Measurements from ENCODE around the gene NDUFS6.
"Not testable (repeated sequence)": the region's sequence is repeated elsewhere in the genome, so short reads cannot be mapped to it uniquely, and the experiment has no call there.

NDUFS6 gene

DNA sequence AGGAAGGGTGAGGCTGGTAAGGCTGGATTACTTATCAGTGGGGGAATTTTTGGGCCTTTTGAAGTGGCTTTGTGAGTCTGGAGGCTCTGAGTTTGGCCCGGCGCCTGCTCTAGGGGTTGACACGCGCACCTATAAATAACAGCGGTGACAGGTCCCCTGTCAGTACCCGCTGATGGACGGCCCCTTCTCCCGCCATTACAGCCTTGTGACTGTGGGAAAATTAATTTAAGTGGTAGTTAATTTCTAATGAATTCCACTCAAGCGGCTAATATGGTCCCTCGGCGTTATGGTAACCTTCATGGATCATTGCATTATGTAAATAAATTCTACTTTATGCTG lies 18.0 kb upstream of the NDUFS6 start:
- H3K4me1 ChIP-seq (ENCODE audit: control insufficient read depth, insufficient read depth, low read length), result no peaks in the 10 kb centered on the region
- H3K9me3 ChIP-seq (ENCODE audit: control insufficient read depth, low read length), result no peaks in the 10 kb centered on the region
- 95% methylated on average over 10 to 11 of the region's 11 CpGs for WGBS, 2 experiments
- H3K4me3 ChIP-seq (ENCODE audit: insufficient read depth, low read depth, low read length), result no peak overlapping the region
- H3K27ac ChIP-seq (ENCODE audit: insufficient read depth, low read depth, low read length, poor library complexity, severe bottlenecking), result no peak overlapping the region
- no peaks in the 10 kb centered on the region for H3K36me3 ChIP-seq (ENCODE audit: control insufficient read depth, insufficient read depth, low read length)
- no peaks in the 10 kb centered on the region for H3K27me3 ChIP-seq (ENCODE audit: control insufficient read depth, insufficient read depth, low read length, poor library complexity, severe bottlenecking)

DNA sequence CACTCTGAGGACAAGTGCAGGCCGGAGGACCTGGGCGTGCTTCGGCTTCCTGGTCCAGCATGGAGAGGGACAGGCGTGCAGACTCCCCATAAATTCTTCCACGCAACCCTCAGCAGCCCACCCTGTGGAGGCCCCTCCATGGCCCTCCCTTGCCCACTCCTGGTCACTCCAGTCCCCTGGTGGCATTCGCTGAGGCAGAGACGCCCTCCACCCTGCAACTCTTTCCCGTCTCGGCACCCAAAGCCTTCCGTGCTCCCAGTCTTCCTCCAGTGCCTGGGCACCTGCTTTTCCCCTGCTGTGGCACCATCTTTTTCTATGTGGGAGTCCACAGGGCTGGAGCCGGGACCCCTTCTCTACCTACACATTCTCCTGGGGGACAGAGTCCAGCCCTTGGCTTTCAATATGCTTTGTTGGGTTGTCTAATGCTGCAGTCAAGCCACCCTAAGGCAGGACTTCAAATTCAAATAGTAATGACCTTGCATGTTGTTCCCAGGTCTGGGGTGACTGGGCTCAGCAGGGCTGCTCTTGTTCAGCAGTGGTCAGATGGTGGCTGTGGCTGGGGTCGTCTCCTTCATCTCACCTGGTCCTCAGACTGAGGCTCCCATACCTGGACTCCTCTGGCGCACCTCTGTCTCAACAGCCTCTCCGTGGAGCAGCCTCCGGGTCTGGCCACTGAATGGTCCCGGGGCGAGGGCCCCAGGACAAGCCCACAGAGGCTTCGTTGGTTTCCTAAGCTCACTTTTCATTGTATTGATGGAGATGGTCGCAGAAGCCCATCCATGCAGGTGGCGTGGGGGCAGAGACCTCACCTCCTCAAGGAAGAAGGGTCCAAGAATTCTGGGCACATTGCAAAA lies 16.8 kb upstream of the NDUFS6 start:
- Histone ChIP-seq H3K4me3 (ENCODE audit: insufficient read depth, low read depth, low read length) (no peak overlapping the region), H3K27me3 (ENCODE audit: control insufficient read depth, insufficient read depth, low read length, poor library complexity, severe bottlenecking) (no peaks in the 10 kb centered on the region), H3K36me3 (ENCODE audit: control insufficient read depth, insufficient read depth, low read length) (no peaks in the 10 kb centered on the region), H3K4me1 (ENCODE audit: control insufficient read depth, insufficient read depth, low read length) (no peaks in the 10 kb centered on the region), H3K9me3 (ENCODE audit: control insufficient read depth, low read length) (no peaks in the 10 kb centered on the region), H3K27ac (ENCODE audit: insufficient read depth, low read depth, low read length, poor library complexity, severe bottlenecking) (no peak overlapping the region)
- 89% methylated on average over 20 of the region's 20 CpGs for WGBS, 2 experiments

DNA sequence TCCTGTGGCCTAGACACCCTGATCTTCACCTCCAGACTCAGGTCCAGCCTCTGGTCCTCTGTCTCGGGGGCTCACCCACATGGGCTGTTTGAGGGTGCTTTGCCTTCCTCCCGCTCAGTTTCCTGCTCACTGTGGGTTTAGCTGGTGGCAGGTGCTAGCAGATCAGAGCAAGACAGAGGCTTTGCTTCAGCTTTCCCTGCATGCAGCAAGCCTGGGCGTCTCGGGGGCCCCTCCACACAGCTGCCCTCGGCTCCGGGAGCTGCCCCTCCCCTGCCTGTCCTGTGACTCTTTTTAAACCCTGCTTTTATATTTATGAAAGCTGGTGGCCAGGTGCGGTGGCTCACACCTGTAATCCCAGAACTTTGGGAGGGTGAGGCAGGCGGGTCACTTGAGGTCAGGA lies 16.1 kb upstream of the NDUFS6 start:
- H3K4me3 ChIP-seq (ENCODE audit: insufficient read depth, low read depth, low read length), result no peak overlapping the region

DNA sequence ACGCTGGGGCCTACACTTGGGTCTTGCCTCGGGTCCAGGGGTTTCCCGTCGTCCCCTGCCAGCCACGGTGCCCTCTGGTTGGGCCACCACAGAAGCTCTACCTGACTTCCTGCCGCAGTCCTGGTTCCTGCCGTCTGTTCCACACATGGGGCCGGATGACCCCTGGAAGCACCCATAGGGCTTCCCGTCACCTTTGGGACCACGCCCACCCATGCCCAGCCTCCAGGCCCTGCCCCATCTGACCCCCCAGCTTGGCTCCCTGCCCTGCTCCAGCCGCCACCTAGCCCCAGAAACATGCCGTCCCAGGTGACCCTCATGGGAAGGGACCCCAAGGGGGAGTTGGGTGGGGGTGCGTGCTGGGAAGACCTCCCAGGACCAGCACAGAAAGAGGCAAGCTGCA lies 15.2 kb upstream of the NDUFS6 start:
- no peaks in the 10 kb centered on the region for H3K4me1 ChIP-seq (ENCODE audit: control insufficient read depth, insufficient read depth, low read length)
- no peaks in the 10 kb centered on the region for H3K36me3 ChIP-seq (ENCODE audit: control insufficient read depth, insufficient read depth, low read length)
- WGBS, 2 experiments, result 94% methylated on average over 13 of the region's 13 CpGs
- H3K27me3 ChIP-seq (ENCODE audit: control insufficient read depth, insufficient read depth, low read length, poor library complexity, severe bottlenecking), result no peaks in the 10 kb centered on the region
- no peak overlapping the region for H3K27ac ChIP-seq (ENCODE audit: insufficient read depth, low read depth, low read length, poor library complexity, severe bottlenecking)
- no peak overlapping the region for H3K4me3 ChIP-seq (ENCODE audit: insufficient read depth, low read depth, low read length)
- no peaks in the 10 kb centered on the region for H3K9me3 ChIP-seq (ENCODE audit: control insufficient read depth, low read length)

More for the DNA sequence above, 16.1 kb upstream of the NDUFS6 start:
- 89 to 93% methylated on average over 8 of the region's 8 CpGs for WGBS, 2 experiments
- H3K4me1 ChIP-seq (ENCODE audit: control insufficient read depth, insufficient read depth, low read length), result no peaks in the 10 kb centered on the region
- H3K36me3 ChIP-seq (ENCODE audit: control insufficient read depth, insufficient read depth, low read length), result no peaks in the 10 kb centered on the region
- H3K27me3 ChIP-seq (ENCODE audit: control insufficient read depth, insufficient read depth, low read length, poor library complexity, severe bottlenecking), result no peaks in the 10 kb centered on the region
- no peak overlapping the region for H3K27ac ChIP-seq (ENCODE audit: insufficient read depth, low read depth, low read length, poor library complexity, severe bottlenecking)
- H3K9me3 ChIP-seq (ENCODE audit: control insufficient read depth, low read length), result no peaks in the 10 kb centered on the region

DNA sequence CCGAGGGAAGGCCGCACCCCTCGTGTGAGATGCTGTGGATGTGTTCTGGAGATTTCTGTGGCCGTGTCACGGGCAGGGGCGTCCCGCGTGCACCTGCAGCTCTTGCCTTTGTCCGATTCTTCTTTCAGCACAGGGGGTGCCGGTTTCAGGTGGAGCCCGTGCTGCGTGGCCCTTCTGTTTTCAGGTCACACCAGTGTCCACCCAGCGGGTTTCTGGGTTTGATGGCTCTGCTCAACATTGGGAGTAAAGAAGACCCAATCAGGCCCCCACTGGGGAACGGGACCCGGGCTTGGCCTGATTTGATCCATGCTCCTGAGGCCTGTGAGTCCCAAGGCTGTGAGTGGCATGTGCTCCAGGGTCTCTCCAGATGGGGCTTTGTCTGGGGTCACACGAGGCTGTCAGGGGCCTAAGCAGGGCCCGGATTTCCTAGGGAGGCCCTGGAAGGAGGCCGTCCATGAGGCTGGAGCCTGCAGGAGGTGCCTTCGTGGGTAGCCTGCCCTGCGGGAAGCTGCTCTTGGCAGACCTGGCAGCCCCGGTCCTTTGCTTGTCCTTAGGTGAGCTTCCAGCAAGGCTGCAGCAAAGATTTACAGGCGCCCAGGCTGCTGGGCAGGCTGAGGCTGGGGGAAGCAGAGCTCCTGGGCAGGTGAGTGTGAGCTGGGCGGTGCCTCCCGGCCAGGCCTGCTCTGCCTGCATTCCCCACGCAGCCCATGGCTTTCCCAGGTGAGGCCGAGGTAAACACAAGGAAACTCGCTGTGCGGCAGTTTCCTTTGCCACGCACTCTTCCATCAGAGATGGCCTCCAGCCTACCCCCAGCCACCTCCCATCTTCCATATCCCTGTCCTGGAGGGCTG lies 14.4 kb upstream of the NDUFS6 start:
- 89 to 91% methylated on average over 29 of the region's 29 CpGs for WGBS, 2 experiments
- Histone ChIP-seq H3K4me1 (ENCODE audit: control insufficient read depth, insufficient read depth, low read length) (no peaks in the 10 kb centered on the region), H3K9me3 (ENCODE audit: control insufficient read depth, low read length) (no peaks in the 10 kb centered on the region), H3K36me3 (ENCODE audit: control insufficient read depth, insufficient read depth, low read length) (no peaks in the 10 kb centered on the region), H3K27me3 (ENCODE audit: control insufficient read depth, insufficient read depth, low read length, poor library complexity, severe bottlenecking) (no peaks in the 10 kb centered on the region), H3K27ac (ENCODE audit: insufficient read depth, low read depth, low read length, poor library complexity, severe bottlenecking) (no peak overlapping the region), H3K4me3 (ENCODE audit: insufficient read depth, low read depth, low read length) (no peak overlapping the region)

DNA sequence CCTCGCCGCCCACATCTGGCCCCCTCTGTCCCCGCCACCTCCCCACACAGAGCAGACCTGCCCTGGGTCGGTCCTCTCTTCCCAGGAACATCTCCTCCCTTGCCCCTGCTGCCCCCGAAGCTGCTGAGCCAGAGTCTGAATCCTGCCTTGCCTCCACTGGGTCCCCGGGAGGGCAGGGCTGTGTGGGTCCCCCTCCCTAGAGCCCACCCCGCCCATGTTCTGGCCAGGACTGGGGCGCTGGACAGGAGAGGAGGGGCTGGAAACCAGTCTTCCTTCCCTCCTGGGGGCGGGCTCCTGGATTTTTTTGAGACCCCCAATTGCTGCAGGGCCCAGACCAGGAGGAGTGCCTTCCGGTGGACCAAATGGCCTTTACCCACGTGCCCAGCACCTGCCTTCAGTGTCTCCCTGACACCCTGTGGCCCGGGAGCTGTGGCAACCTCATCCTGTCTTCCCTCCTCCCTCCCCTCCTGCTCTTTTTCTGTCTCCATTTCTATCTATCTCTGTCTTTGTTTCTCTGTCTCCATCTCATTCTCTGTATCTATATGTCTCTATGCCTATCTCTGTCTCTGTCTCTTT lies 13.6 kb upstream of the NDUFS6 start:
- Histone ChIP-seq H3K27me3 (ENCODE audit: control insufficient read depth, insufficient read depth, low read length, poor library complexity, severe bottlenecking) (no peaks in the 10 kb centered on the region), H3K4me3 (ENCODE audit: insufficient read depth, low read depth, low read length) (no peak overlapping the region), H3K4me1 (ENCODE audit: control insufficient read depth, insufficient read depth, low read length) (no peaks in the 10 kb centered on the region), H3K36me3 (ENCODE audit: control insufficient read depth, insufficient read depth, low read length) (no peaks in the 10 kb centered on the region), H3K9me3 (ENCODE audit: control insufficient read depth, low read length) (no peaks in the 10 kb centered on the region), H3K27ac (ENCODE audit: insufficient read depth, low read depth, low read length, poor library complexity, severe bottlenecking) (no peak overlapping the region)
- WGBS, 2 experiments, result 91% methylated on average over 12 of the region's 12 CpGs

DNA sequence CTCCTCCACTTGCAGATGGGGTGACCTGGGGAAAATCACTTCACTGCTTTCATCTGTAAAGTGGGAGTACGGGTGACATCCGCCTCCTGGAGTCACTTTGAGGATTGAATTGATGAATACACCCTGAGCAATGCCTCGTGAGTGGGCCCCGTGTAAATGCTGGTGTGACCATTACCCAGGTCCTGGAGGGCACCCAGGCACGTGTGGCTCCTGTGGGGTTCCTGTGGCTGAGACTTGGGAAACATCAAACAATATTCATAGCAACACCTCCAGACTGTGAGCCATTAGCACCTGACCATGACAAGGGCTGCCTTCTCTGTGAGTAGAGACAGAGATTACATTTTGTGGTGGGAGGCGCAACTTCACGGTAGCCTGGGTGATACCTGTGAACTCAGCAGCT lies 13.0 kb upstream of the NDUFS6 start:
- no peaks in the 10 kb centered on the region for H3K27me3 ChIP-seq (ENCODE audit: control insufficient read depth, insufficient read depth, low read length, poor library complexity, severe bottlenecking)
- no peak overlapping the region for H3K27ac ChIP-seq (ENCODE audit: insufficient read depth, low read depth, low read length, poor library complexity, severe bottlenecking)
- H3K9me3 ChIP-seq (ENCODE audit: control insufficient read depth, low read length), result no peaks in the 10 kb centered on the region
- no peak overlapping the region for H3K4me3 ChIP-seq (ENCODE audit: insufficient read depth, low read depth, low read length)
- no peaks in the 10 kb centered on the region for H3K36me3 ChIP-seq (ENCODE audit: control insufficient read depth, insufficient read depth, low read length)
- H3K4me1 ChIP-seq (ENCODE audit: control insufficient read depth, insufficient read depth, low read length), result no peaks in the 10 kb centered on the region
- WGBS, 2 experiments, result 95 to 97% methylated on average over 7 of the region's 7 CpGs

DNA sequence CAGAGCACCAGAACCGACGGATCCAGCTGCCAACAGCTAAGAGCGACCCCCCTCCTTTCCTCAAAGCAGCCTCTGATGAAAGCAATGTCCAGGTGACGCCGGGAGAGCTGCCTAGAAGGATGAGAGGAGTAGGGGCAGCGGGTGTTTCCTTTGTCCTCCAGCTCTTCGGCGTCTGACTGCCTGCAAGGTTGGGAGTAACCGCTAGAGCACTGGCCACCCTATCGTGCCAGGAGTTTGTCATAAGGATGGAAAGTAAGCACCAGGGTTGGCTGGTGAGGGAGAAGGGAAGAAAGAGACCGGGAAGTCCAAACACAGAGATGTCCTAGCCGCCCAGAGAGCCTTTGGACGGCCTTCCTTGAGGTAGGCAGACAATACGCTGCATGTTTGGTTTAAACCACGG lies 12.4 kb upstream of the NDUFS6 start:
- no peaks in the 10 kb centered on the region for H3K27me3 ChIP-seq (ENCODE audit: control insufficient read depth, insufficient read depth, low read length, poor library complexity, severe bottlenecking)
- no peak overlapping the region for H3K27ac ChIP-seq (ENCODE audit: insufficient read depth, low read depth, low read length, poor library complexity, severe bottlenecking)
- 83 to 85% methylated on average over 15 of the region's 15 CpGs for WGBS, 2 experiments
- H3K36me3 ChIP-seq (ENCODE audit: control insufficient read depth, insufficient read depth, low read length), result no peaks in the 10 kb centered on the region
- H3K9me3 ChIP-seq (ENCODE audit: control insufficient read depth, low read length), result no peaks in the 10 kb centered on the region
- no peaks in the 10 kb centered on the region for H3K4me1 ChIP-seq (ENCODE audit: control insufficient read depth, insufficient read depth, low read length)
- no peak overlapping the region for H3K4me3 ChIP-seq (ENCODE audit: insufficient read depth, low read depth, low read length)

DNA sequence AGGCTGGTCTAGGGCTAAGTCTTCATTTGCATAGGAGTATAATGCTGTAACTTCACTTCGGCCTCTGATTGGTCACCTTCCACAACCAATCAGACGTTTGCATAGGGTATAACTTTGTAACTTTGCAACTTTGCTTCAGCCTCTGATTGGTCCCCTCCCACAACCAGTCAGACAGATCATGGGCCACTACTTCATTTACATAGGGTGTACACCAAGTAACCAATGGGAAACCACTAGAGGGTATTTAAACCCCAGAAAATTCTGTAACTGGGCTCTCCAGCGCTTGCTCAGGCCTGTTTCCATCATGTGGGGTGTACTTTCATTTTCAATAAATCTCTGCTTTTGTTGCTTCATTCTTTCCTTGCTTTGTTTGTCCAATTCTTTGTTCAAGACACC lies 11.8 kb upstream of the NDUFS6 start:
- not testable (repeated sequence) for H3K36me3 ChIP-seq (ENCODE audit: control insufficient read depth, insufficient read depth, low read length); H3K27me3 ChIP-seq (ENCODE audit: control insufficient read depth, insufficient read depth, low read length, poor library complexity, severe bottlenecking); H3K27ac ChIP-seq (ENCODE audit: insufficient read depth, low read depth, low read length, poor library complexity, severe bottlenecking); H3K9me3 ChIP-seq (ENCODE audit: control insufficient read depth, low read length); H3K4me3 ChIP-seq (ENCODE audit: insufficient read depth, low read depth, low read length); H3K4me1 ChIP-seq (ENCODE audit: control insufficient read depth, insufficient read depth, low read length)
- WGBS, 2 experiments, result 88 to 93% methylated on average over 3 of the region's 3 CpGs

DNA sequence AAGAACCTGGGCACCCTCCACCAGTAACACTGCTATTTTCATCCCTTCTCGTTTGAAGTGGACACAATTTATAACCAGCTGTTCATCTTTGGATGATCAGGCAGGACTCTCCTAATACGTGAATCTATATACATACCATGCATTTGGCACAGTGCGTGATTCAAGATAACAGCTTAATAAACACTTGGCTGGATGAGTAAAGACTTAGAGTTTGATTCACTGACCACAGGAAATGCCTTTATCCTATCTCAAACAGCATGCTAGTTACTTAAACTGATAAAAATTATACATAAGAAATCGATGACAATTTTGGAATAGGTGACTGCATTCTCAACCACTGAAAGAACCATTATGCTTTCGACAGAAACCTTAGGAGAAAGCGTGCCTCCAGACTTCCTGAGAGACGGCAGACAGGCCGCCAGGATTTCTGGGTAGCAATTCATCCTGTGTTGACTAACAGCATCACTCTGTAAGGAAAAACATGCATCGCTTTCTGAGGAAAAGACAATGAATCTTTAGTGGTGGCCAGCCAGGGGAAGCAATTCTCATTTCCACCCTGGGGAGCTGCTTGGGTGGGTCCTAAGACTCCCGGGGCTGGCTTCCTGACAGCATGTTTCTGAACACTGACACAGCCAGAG lies 11.3 kb upstream of the NDUFS6 start:
- H3K9me3 ChIP-seq (ENCODE audit: control insufficient read depth, low read length), result no peaks in the 10 kb centered on the region
- WGBS, 2 experiments, result 48 to 54% methylated on average over 10 of the region's 10 CpGs
- no peaks in the 10 kb centered on the region for H3K36me3 ChIP-seq (ENCODE audit: control insufficient read depth, insufficient read depth, low read length)
- H3K4me3 ChIP-seq (ENCODE audit: insufficient read depth, low read depth, low read length), result no peak overlapping the region
- no peak overlapping the region for H3K27ac ChIP-seq (ENCODE audit: insufficient read depth, low read depth, low read length, poor library complexity, severe bottlenecking)
- H3K27me3 ChIP-seq (ENCODE audit: control insufficient read depth, insufficient read depth, low read length, poor library complexity, severe bottlenecking), result no peaks in the 10 kb centered on the region
- no peaks in the 10 kb centered on the region for H3K4me1 ChIP-seq (ENCODE audit: control insufficient read depth, insufficient read depth, low read length)
